GM23248 (cell line): ENCODE results near the gene U2AF1L4.

Source experiments
- EZH2 ChIP-seq: fragments of 200-600 bp; sonication (generic); IDR thresholded peaks from 2 replicates; pipeline ENCODE4 v1.6.1; 2018; ENCODE audit warnings: antibody characterized with exemption, mild to moderate bottlenecking; ENCODE audit not compliant: insufficient read depth, poor library complexity, severe bottlenecking
- EZH2phosphoT487 ChIP-seq: fragments of 200-600 bp; sonication (generic); IDR thresholded peaks from 2 replicates; pipeline ENCODE4 v1.6.1; 2018; ENCODE audit warnings: antibody characterized with exemption, moderate library complexity, mild to moderate bottlenecking, low read depth; ENCODE audit not compliant: insufficient read depth

DNA sequence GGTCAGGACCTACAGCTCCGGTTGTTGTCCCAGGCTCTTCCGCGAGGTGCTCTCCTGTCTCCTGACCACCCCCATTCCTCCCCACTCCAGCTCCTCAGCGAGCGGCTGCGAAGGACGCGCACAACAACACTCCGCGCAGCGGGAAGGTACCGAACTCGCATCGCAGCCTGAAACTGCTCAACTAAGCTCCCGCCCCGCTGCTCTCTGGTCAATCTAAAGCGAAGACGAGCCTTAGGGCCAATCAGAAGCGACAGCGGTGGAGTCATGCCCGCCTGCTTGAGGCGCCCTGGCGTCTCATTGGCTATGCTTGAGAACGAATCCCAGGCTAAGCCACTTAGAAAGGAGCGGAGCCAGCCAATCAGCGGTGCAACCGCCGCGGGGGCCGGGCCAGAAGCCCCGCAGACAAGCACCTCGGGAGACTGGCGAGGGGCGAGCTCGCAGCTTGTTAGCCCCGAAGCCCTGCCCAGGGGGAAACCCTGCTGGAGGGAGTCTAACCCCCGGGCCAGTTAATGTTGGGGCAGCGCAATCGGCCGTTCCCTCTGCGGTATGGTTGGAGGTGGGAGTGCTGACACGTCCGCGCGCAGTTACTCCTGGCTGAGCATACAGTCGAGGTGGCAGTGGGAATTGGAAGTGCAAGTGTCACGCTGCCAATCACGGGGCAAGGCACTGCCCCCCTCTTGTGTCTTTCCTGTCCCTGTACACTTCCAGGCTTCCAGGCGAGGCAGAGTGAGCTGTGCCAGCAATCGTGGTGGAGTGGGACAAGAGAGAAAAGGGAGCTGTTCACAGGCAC lies 42.8 kb downstream of the U2AF1L4 start:
- TF ChIP-seq EZH2 (no peak), EZH2phosphoT487 (no peak)
